Endodermal cell (in vitro differentiated cells): ENCODE measurements around the gene SLC24A4. TPM values are rescaled to one million over a fixed set of nuclear protein-coding genes. Genes with fewer than 3 reads are reported as not detected.

Experiments
- DNase-seq: peaks from one replicate; pipeline ENCODE4 v3.0.0-alpha.2; 2017
- H3K27ac ChIP-seq: 2 replicates; pipeline ENCODE4 v1.5.1; 2013; ENCODE audit warnings: mild to moderate bottlenecking, low read depth, low read length, moderate library complexity
- H3K27me3 ChIP-seq: 2 replicates; pipeline ENCODE4 v1.6.1; 2013; ENCODE audit warnings: mild to moderate bottlenecking, low read length, moderate library complexity; ENCODE audit not compliant: insufficient read depth, control insufficient read depth, poor library complexity, severe bottlenecking
- H3K36me3 ChIP-seq: 2 replicates; pipeline ENCODE4 v1.7.0; 2013; ENCODE audit warnings: mild to moderate bottlenecking, low read length, moderate library complexity; ENCODE audit not compliant: control insufficient read depth, insufficient read depth
- H3K4me1 ChIP-seq: one replicate; pipeline ENCODE4 v1.7.0; 2013; ENCODE audit warnings: low read length; ENCODE audit not compliant: control insufficient read depth, insufficient read depth
- H3K4me3 ChIP-seq: 2 replicates; pipeline ENCODE4 v1.5.1; 2013; ENCODE audit warnings: mild to moderate bottlenecking, low read length, moderate library complexity
- H3K9ac ChIP-seq: 2 replicates; pipeline ENCODE4 v1.6.1; 2013; ENCODE audit warnings: mild to moderate bottlenecking, low read length, moderate library complexity; ENCODE audit not compliant: poor library complexity, severe bottlenecking; ENCODE audit errors: extremely low read depth
- H3K9me3 ChIP-seq: 2 replicates; pipeline ENCODE4 v1.6.1; 2013; ENCODE audit warnings: mild to moderate bottlenecking, low read length, moderate library complexity; ENCODE audit not compliant: control insufficient read depth
- H3K27ac Mint-ChIP-seq: 2 replicates; pipeline ENCODE4 v1.8.0; 2020; ENCODE audit warnings: mixed read lengths
- H3K27me3 Mint-ChIP-seq: 2 replicates; pipeline ENCODE4 v1.8.0; 2021; ENCODE audit warnings: mild to moderate bottlenecking, mixed read lengths; ENCODE audit not compliant: insufficient read depth
- H3K36me3 Mint-ChIP-seq: 2 replicates; pipeline ENCODE4 v1.8.0; 2020; ENCODE audit warnings: low read depth, mixed read lengths
- H3K4me1 Mint-ChIP-seq: 2 replicates; pipeline ENCODE4 v1.8.0; 2020; ENCODE audit warnings: mixed read lengths
- H3K4me3 Mint-ChIP-seq: 2 replicates; pipeline ENCODE4 v1.8.0; 2020; ENCODE audit warnings: mild to moderate bottlenecking, moderate library complexity, mixed read lengths
- H3K9me3 Mint-ChIP-seq: 2 replicates; pipeline ENCODE4 v1.8.0; 2020; ENCODE audit warnings: mild to moderate bottlenecking, mixed read lengths
- WGBS, 2 experiments: methylation state at CpG; one replicate each; pipeline versions ENCODE4 v1.1.5 to v1.1.7; 2013; ENCODE audit warnings: missing lambda C conversion rate in 2 of 2, mixed read lengths in 1 of 2; ENCODE audit not compliant: insufficient coverage in 1 of 2, insufficient read length in 1 of 2; 5-methylcytosine and 5-hydroxymethylcytosine counted together
- total RNA-seq, 2 donors: library from RNA; stranded (reverse); fragmentation: NEBNext Ultra II Directional in 1 of 2; extraction: Animal tissue kit (Norgen Biotek cat#: 25700) in 1 of 2; gene quantifications; 2 replicates in 1 of 2; 3 replicates in 1 of 2; pipeline ENCODE4 v1.2.1, GENCODE V29; 2021
- TF ChIP-seq, protein P1 (sequence below): fragments of 200-600 bp; sonication (generic); conservative IDR thresholded peaks from 2 replicates; pipeline ENCODE4 v1.5.0; 2021; ENCODE audit warnings: antibody characterized with exemption, mild to moderate bottlenecking

Gene SLC24A4
- total RNA-seq, 2 donors from 2014 or later, result 0.09 to 0.29 TPM

DNA sequence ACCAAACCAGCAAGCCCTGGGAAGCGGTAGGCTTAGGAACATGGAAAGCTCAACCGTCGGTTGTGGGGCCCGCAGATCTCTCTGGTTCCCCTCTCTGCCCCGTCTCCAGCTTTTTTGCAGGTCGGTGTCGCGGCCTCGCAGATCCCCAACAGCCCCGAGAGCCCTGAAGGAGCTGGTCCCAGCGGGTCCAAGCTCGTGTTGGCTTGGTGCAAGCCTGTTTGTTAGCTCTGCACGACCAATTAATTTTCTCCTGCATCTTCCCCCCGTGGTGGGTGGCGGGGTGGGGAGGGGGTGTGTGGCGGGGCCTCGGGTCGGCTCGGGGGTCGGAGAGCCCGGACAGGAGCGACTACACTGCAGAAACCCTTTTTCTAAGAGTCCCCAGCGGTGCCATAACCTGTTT is 449 bp upstream of the SLC24A4 start:
- H3K9ac ChIP-seq, result no peak overlapping the region
- no peaks in the 10 kb centered on the region for H3K9me3 ChIP-seq
- peak overlapping the region; percentile 53 for H3K4me3 Mint-ChIP-seq
- peaks cover 98% of the 10 kb centered on the region for H3K27me3 Mint-ChIP-seq
- no peaks in the 10 kb centered on the region for H3K36me3 Mint-ChIP-seq
- TF ChIP-seq, protein P1, sequence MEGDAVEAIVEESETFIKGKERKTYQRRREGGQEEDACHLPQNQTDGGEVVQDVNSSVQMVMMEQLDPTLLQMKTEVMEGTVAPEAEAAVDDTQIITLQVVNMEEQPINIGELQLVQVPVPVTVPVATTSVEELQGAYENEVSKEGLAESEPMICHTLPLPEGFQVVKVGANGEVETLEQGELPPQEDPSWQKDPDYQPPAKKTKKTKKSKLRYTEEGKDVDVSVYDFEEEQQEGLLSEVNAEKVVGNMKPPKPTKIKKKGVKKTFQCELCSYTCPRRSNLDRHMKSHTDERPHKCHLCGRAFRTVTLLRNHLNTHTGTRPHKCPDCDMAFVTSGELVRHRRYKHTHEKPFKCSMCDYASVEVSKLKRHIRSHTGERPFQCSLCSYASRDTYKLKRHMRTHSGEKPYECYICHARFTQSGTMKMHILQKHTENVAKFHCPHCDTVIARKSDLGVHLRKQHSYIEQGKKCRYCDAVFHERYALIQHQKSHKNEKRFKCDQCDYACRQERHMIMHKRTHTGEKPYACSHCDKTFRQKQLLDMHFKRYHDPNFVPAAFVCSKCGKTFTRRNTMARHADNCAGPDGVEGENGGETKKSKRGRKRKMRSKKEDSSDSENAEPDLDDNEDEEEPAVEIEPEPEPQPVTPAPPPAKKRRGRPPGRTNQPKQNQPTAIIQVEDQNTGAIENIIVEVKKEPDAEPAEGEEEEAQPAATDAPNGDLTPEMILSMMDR, result no peak
- H3K27me3 ChIP-seq, result peaks cover 100% of the 10 kb centered on the region
- no peak overlapping the region for H3K27ac Mint-ChIP-seq
- peak overlapping the region; percentile 69 for H3K4me3 ChIP-seq
- peak; percentile 71 for DNase-seq
- H3K36me3 ChIP-seq, result no peaks in the 10 kb centered on the region
- H3K4me1 Mint-ChIP-seq, result peaks cover 6% of the 10 kb centered on the region
- no peaks in the 10 kb centered on the region for H3K9me3 Mint-ChIP-seq
- WGBS, 2 experiments, result 13 to 20% methylated on average over 3 to 19 of the region's 23 CpGs
- H3K27ac ChIP-seq, result no peak overlapping the region
- H3K4me1 ChIP-seq, result no peaks in the 10 kb centered on the region

DNA sequence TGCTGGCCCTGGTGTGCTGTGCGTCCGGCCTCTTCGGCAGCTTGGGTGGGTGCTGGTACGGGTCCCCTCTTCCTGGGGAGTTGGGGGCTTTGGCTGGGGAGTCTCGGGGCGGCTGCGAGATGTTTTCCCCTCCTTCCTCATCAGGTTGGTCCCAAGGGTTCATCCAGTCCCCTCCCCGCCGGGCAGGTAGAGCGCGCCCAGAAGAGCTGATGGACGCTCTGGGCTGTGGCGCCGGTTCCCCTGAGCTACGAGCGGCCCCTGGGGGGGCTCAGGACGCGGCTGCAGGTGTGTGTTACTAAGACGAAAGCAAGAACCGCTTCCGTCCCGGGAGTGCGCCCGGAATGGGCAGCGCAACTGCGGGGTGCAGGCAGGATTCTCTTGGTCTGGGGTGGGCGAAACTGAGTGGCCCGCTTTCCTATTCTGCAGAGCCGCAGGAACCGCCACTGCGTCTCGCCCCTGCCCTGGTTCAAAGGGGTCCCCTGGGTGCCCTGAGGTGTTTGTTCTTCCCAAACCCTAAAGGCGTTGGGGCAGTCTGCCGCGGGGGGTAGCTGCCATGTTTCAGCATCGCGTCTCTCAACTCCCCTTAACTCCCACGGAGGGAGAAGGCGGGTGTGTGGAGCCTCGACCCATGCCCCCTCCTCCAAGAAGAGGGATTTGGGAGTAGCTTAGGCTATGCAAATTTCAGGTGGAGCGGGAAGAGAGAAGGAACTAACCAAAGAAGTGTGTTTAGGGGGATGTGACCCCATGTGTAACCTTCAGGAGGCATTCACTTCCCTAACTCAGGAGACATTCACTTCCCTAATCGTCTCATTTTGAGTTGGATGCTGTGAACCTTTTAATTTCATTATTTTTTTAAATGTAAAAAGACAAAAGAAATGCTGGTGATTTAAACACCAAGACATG is 1.2 kb downstream of the SLC24A4 start:
- TF ChIP-seq, protein P1, result no peak
- Histone ChIP-seq H3K27ac (no peak overlapping the region), H3K9ac (no peak overlapping the region), H3K36me3 (no peaks in the 10 kb centered on the region), H3K4me1 (peaks cover 2% of the 10 kb centered on the region), H3K4me3 (peak overlapping the region; percentile 69), H3K9me3 (no peaks in the 10 kb centered on the region), H3K27me3 (peaks cover 95% of the 10 kb centered on the region)
- no peak overlapping the region for H3K27ac Mint-ChIP-seq
- DNase-seq, result no peak
- H3K4me3 Mint-ChIP-seq, result peak overlapping the region; percentile 53
- H3K36me3 Mint-ChIP-seq, result no peaks in the 10 kb centered on the region
- 6 to 7% methylated on average over 10 to 41 of the region's 42 CpGs for WGBS, 2 experiments
- no peaks in the 10 kb centered on the region for H3K9me3 Mint-ChIP-seq
- H3K27me3 Mint-ChIP-seq, result peaks cover 94% of the 10 kb centered on the region
- H3K4me1 Mint-ChIP-seq, result peaks cover 9% of the 10 kb centered on the region

DNA sequence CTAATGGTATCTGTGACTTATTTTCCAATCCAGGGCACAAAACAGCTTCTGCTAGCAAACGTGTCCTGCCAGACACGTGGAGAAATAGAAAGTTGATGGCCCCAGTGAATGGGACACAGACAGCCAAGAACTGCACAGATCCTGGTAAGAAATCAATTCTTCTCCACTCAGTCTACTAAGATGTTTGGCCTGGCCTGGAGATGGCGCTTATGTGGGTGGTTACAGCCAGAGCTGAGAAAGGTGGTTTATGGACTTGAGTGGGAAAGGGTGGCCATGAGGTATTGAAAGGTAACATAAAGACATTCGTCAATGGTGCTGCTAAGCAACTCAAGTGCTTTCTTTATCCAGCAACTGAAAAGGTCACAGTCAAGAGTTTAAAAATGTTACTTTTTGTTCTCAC is 2.9 kb downstream of the SLC24A4 start:
- Mint-ChIP-seq H3K4me3 (no peak overlapping the region), H3K27ac (no peak overlapping the region), H3K27me3 (peaks cover 83% of the 10 kb centered on the region), H3K4me1 (peaks cover 12% of the 10 kb centered on the region), H3K36me3 (no peaks in the 10 kb centered on the region), H3K9me3 (no peaks in the 10 kb centered on the region)
- Histone ChIP-seq H3K4me3 (no peak overlapping the region), H3K36me3 (no peaks in the 10 kb centered on the region), H3K9ac (no peak overlapping the region), H3K4me1 (peaks cover 3% of the 10 kb centered on the region), H3K9me3 (peaks cover 5% of the 10 kb centered on the region), H3K27me3 (peaks cover 90% of the 10 kb centered on the region), H3K27ac (no peak overlapping the region)
- WGBS, 2 experiments, result 66 to 96% methylated on average over 3 to 4 of the region's 4 CpGs
- DNase-seq, result peak; percentile 52
- TF ChIP-seq, protein P1, result peak; percentile 48
